HepG2 (cell line): ENCODE data around the gene LTB4R. TPM values are rescaled to one million over a fixed set of nuclear protein-coding genes. Genes with fewer than 3 reads are reported as not detected.

Experiments
- ATAC-seq: fragments of 200-7000 bp; cut with Tn5 transposase; 3 replicates; pipeline ENCODE4 v1.9.1; 2020; ENCODE audit warnings: mild to moderate bottlenecking, moderate library complexity
- BruUV-seq: library from RNA; stranded (reverse); fragments of 400-500 nt; replicated peaks from 2 replicates; lab custom pipeline; 2021; lab: Mats Ljungman, UMichigan
- CTCF ChIA-PET: fragments of 300-600 bp; formaldehyde crosslinking; extraction: SDS; loops from one replicate; lab custom pipeline; 2021; ENCODE audit warnings: low total read pairs, inconsistent platforms, low intra/inter-chr PET ratio; lab: Yijun Ruan, JAX
- POLR2A ChIA-PET: fragments of 350-600 bp; sonication (Branson Sonifier 250); formaldehyde crosslinking; loops from one replicate; lab custom pipeline; 2020; ENCODE audit warnings: antibody characterized with exemption, inconsistent platforms; lab: Yijun Ruan, JAX
- DNase-seq: peaks from one replicate; pipeline ENCODE4 v3.0.0-alpha.2; 2015; ENCODE audit warnings: low spot score
- FAIRE-seq: peaks from 3 replicates; lab custom pipeline; 2011; peaks lifted over from hg19 to GRCh38; lab: Jason Lieb, UNC
- H2AFZ ChIP-seq: one replicate; pipeline ENCODE4 v1.6.1; 2011; ENCODE audit warnings: low read length, inconsistent platforms
- H3K27ac ChIP-seq: fragments of 300-600 bp; 3 replicates; pipeline ENCODE4 v1.8.0; 2011; ENCODE audit warnings: mixed run types, mild to moderate bottlenecking, mixed read lengths, low read length, inconsistent platforms; ENCODE audit not compliant: insufficient read depth; ENCODE audit errors: extremely low read length
- H3K27me3 ChIP-seq, 2 experiments: fragments of 200-600 bp in 1 of 2; 2 replicates in 1 of 2; 3 replicates in 1 of 2; pipeline versions ENCODE4 v1.6.0 to v1.8.0; 2011; ENCODE audit warnings: low read length in 2 of 2, mild to moderate bottlenecking in 2 of 2, moderate library complexity in 2 of 2, inconsistent platforms in 1 of 2; ENCODE audit not compliant: insufficient read depth in 2 of 2, control insufficient read depth in 1 of 2
- H3K36me3 ChIP-seq, 2 experiments: fragments of 200-600 bp in 1 of 2; replicated peaks in 1 of 2; 2 replicates in 1 of 2; 3 replicates in 1 of 2; pipeline versions ENCODE4 v1.5.1 to v1.8.0; 2011; ENCODE audit warnings: low read length in 2 of 2, inconsistent platforms in 1 of 2; ENCODE audit not compliant: insufficient read depth in 2 of 2, control insufficient read depth in 1 of 2
- H3K4me1 ChIP-seq: 2 replicates; pipeline ENCODE4 v1.5.1; 2012; ENCODE audit warnings: low read length, inconsistent platforms; ENCODE audit not compliant: insufficient read depth
- H3K4me2 ChIP-seq: 2 replicates; pipeline ENCODE4 v1.6.0; 2011; ENCODE audit warnings: low read depth, low read length, inconsistent platforms
- H3K4me3 ChIP-seq, 3 experiments: fragments of 200-600 bp in 1 of 3; sonication (generic), shearing (Covaris generic) in 1 of 3; replicated peaks in 1 of 3; 2 replicates each; pipeline ENCODE4 v1.5.1; 2011 to 2016; ENCODE audit warnings: low read length in 3 of 3, inconsistent platforms in 2 of 3, low read depth in 2 of 3, mild to moderate bottlenecking in 2 of 3, control low read depth in 1 of 3, mixed read lengths in 1 of 3; ENCODE audit not compliant: insufficient read depth in 1 of 3
- H3K79me2 ChIP-seq: one replicate; pipeline ENCODE4 v1.6.1; 2011; ENCODE audit warnings: low read length, inconsistent platforms; ENCODE audit not compliant: insufficient read depth
- H3K9ac ChIP-seq: 2 replicates; pipeline ENCODE4 v1.6.0; 2011; ENCODE audit warnings: mild to moderate bottlenecking, low read depth, low read length, inconsistent platforms; ENCODE audit not compliant: insufficient read depth
- H3K9me3 ChIP-seq: 2 replicates; pipeline ENCODE4 v1.5.1; 2012; ENCODE audit warnings: mild to moderate bottlenecking, low read length
- H4K20me1 ChIP-seq: 2 replicates; pipeline ENCODE4 v1.6.0; 2011; ENCODE audit warnings: inconsistent platforms, mild to moderate bottlenecking, low read length, moderate library complexity; ENCODE audit not compliant: insufficient read depth
- GTF3A ChIP-seq: sonication (generic); formaldehyde crosslinking; conservative IDR thresholded peaks from 2 replicates; pipeline ENCODE4 v1.4.0; 2020; ENCODE audit warnings: mild to moderate bottlenecking, missing genetic modification reagents
- HNF4A ChIP-seq: sonication (generic); formaldehyde crosslinking; IDR thresholded peaks from 2 replicates; pipeline ENCODE4 v1.4.0; 2020; ENCODE audit warnings: missing genetic modification reagents
- KDM1A ChIP-seq: IDR thresholded peaks from 2 replicates; pipeline ENCODE4 v1.6.1; 2016; ENCODE audit warnings: missing compliant biosample characterization
- MTA1 ChIP-seq: sonication (generic); formaldehyde crosslinking; IDR thresholded peaks from 2 replicates; pipeline ENCODE4 v1.4.0; 2020; ENCODE audit warnings: missing genetic modification reagents, mild to moderate bottlenecking, borderline replicate concordance
- NONO ChIP-seq, 2 experiments: fragments of 450-650 bp in 1 of 2; sonication (generic) in 1 of 2; formaldehyde crosslinking in 1 of 2; IDR thresholded peaks in 1 of 2; conservative IDR thresholded peaks in 1 of 2; 2 replicates each; pipeline versions ENCODE4 v1.6.1 to v1.8.0; 2017 to 2022; ENCODE audit warnings: mild to moderate bottlenecking in 1 of 2, missing genetic modification reagents in 1 of 2, moderate library complexity in 1 of 2
- NR1H2 ChIP-seq: sonication (generic); formaldehyde crosslinking; IDR thresholded peaks from 2 replicates; pipeline ENCODE4 v1.8.1; 2022; ENCODE audit warnings: low read depth, missing genetic modification reagents, borderline replicate concordance
- NR2C2 ChIP-seq: sonication (generic); formaldehyde crosslinking; IDR thresholded peaks from 2 replicates; pipeline ENCODE4 v1.4.0; 2020; ENCODE audit warnings: missing genetic modification reagents, mild to moderate bottlenecking, moderate library complexity, borderline replicate concordance
- POLR2AphosphoS5 ChIP-seq: IDR thresholded peaks from 2 replicates; pipeline ENCODE4 v1.6.1; 2012; ENCODE audit warnings: low read depth, low read length
- POLR2G ChIP-seq: fragments of 200-400 bp; formaldehyde crosslinking; IDR thresholded peaks from 2 replicates; pipeline ENCODE4 v1.6.1; 2018; ENCODE audit warnings: mild to moderate bottlenecking, low read depth, low read length, moderate library complexity
- RARG ChIP-seq: sonication (generic); formaldehyde crosslinking; IDR thresholded peaks from 2 replicates; pipeline ENCODE4 v1.4.0; 2020; ENCODE audit warnings: low read depth, mild to moderate bottlenecking, missing genetic modification reagents
- ZBTB39 ChIP-seq: sonication (generic); formaldehyde crosslinking; IDR thresholded peaks from 2 replicates; pipeline ENCODE4 v1.5.0; 2020; ENCODE audit warnings: missing genetic modification reagents
- ZFX ChIP-seq: sonication (generic); formaldehyde crosslinking; IDR thresholded peaks from 2 replicates; pipeline ENCODE4 v1.4.0; 2020; ENCODE audit warnings: mild to moderate bottlenecking, low read depth, missing genetic modification reagents, moderate library complexity
- ZMYM4 ChIP-seq: sonication (generic); formaldehyde crosslinking; IDR thresholded peaks from 2 replicates; pipeline ENCODE4 v1.8.1; 2023; ENCODE audit warnings: mild to moderate bottlenecking, missing genetic modification reagents
- ZNF556 ChIP-seq: sonication (generic); formaldehyde crosslinking; IDR thresholded peaks from 2 replicates; pipeline ENCODE4 v1.4.0; 2020; ENCODE audit warnings: mild to moderate bottlenecking, missing genetic modification reagents, borderline replicate concordance
- ZNF629 ChIP-seq: sonication (generic); formaldehyde crosslinking; conservative IDR thresholded peaks from 2 replicates; pipeline ENCODE4 v1.5.0; 2020; ENCODE audit warnings: missing genetic modification reagents
- ZNF652 ChIP-seq: IDR thresholded peaks from 2 replicates; pipeline ENCODE4 v1.6.1; 2016; ENCODE audit warnings: low read depth, borderline replicate concordance
- ZNF713 ChIP-seq: sonication (generic); formaldehyde crosslinking; IDR thresholded peaks from 2 replicates; pipeline ENCODE4 v1.4.0; 2020; ENCODE audit warnings: mild to moderate bottlenecking, missing genetic modification reagents
- ZNF883 ChIP-seq: sonication (generic); formaldehyde crosslinking; IDR thresholded peaks from 2 replicates; pipeline ENCODE4 v1.5.1; 2020; ENCODE audit warnings: mild to moderate bottlenecking, missing genetic modification reagents; ENCODE audit errors: not compliant biosample characterization
- ZSCAN29 ChIP-seq: sonication (generic); formaldehyde crosslinking; conservative IDR thresholded peaks from 2 replicates; pipeline ENCODE4 v1.4.0; 2020; ENCODE audit warnings: mild to moderate bottlenecking, missing genetic modification reagents
- WGBS: methylation state at CpG from one replicate; pipeline ENCODE4 v1.1.6; 2017; ENCODE audit warnings: low lambda C conversion rate; 5-methylcytosine and 5-hydroxymethylcytosine counted together
- in situ Hi-C: cut with HindIII; loops from 2 replicates; pipeline ENCODE4 v1.10.0; 2017; ENCODE audit warnings: low pct_unique_long_range_greater_than_20kb; ENCODE audit not compliant: extremely low pct_ligation_motif_present
- intact Hi-C: fragments of 100-400 bp; cut with micrococcal nuclease; formaldehyde crosslinking; loops from one replicate; pipeline ENCODE4 v1.10.0; 2022; ENCODE audit not compliant: unreplicated experiment
- polyA plus RNA-seq, 8 experiments: library from polyadenylated mRNA; depleted of rRNA in 3 of 8; stranded (reverse) in 7 of 8; unstranded in 1 of 8; fragments of >200 nt; fragmentation: Illumina TruSeq in 4 of 8; extraction: Trizol in 4 of 8; gene quantifications; 2 replicates each; pipeline versions ENCODE4 v1.2.1 to v1.2.3, GENCODE V29; 2011 to 2016; ENCODE audit warnings: low read depth in 4 of 8, missing spikeins in 1 of 8, mixed read lengths in 1 of 8; ENCODE audit not compliant: insufficient read depth in 1 of 8
- total RNA-seq, 5 experiments: library from RNA; depleted of rRNA; stranded (reverse); fragments of >200 nt; fragmentation: Illumina TruSeq; extraction: Trizol; gene quantifications; 2 replicates each; pipeline ENCODE4 v1.2.3, GENCODE V29; 2016; ENCODE audit warnings: low read depth in 1 of 5
- TF ChIP-seq, protein P1 (sequence below): sonication (generic); formaldehyde crosslinking; IDR thresholded peaks from 2 replicates; pipeline ENCODE4 v1.8.1; 2023; ENCODE audit warnings: mild to moderate bottlenecking, inconsistent platforms, moderate library complexity, missing genetic modification reagents, borderline replicate concordance

The LTB4R gene
- total and polyA plus RNA-seq, 2 of the 13 experiments (the other 11 are each of a cell fraction or from before 2014, with no cell fraction given): 3.2 to 8.2 TPM

DNA sequence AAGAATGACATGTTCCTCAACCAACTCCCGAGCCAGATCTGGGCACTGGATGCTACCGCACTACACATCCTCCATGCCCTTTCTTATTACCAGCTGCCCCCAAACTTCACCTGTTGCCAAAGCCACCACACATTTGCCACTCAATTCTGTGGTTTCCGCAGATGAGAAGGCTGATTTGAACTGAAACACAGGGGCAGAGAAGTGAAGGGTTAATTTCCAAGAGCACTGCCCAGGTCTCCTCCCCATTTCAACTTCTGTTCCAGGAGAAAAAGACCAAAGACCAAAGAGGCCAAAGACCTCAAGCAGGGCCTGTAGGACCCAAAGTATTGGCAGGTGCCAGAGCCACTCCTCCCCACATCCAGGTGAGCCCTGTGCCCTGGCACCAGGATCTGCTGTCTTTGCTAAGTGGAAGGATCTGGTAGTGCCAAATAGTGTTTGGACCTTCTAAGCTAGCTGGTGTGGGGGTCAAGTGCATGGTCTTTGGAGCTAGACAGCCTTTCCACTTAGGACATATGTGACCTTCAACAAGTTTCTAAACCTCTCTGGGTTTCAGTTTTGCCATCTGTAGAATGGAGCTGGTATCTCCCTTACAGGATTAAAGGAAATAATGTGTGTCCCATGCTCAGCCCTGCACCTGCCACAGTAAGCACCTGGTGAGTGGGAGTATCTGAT, 19.7 kb upstream of the LTB4R start:
- H4K20me1 ChIP-seq: no peaks in the 10 kb centered on the region
- WGBS: 88% methylated on average over 3 of the region's 3 CpGs
- FAIRE-seq (no peak), DNase-seq (no peak), ATAC-seq (peak; percentile 18)
- H3K27ac ChIP-seq: no peak overlapping the region
- POLR2A ChIA-PET: interaction anchor here (1.0 to 24.7 kb wide), 7 partner anchors 7 to 130 kb away, joined by 3 to 850 read pairs (median 8); partner anchors contain the start of genes CHMP4A, DHRS1, GMPR2 and IRF9
- H3K4me3 ChIP-seq: no peak overlapping the region
- in situ Hi-C loops (no loop called here), intact Hi-C loops (loop anchor here (10.0 kb wide), 1 partner anchor 987 kb away; the partner anchor contains the start of genes BCL2L2 and PPP1R3E)
- no TSS peak for BruUV-seq
- H3K9me3 ChIP-seq: no peaks in the 10 kb centered on the region
- H3K9ac ChIP-seq: no peak overlapping the region
- no peak overlapping the region for H2AFZ ChIP-seq
- CTCF ChIA-PET: no interaction called here
- peaks cover 48 to 66% of the 10 kb centered on the region in 2 experiments for H3K36me3 ChIP-seq
- H3K4me2 ChIP-seq: no peak overlapping the region
- H3K4me1 ChIP-seq: peaks cover 13% of the 10 kb centered on the region
- no peaks in the 10 kb centered on the region for H3K27me3 ChIP-seq
- no peaks in the 10 kb centered on the region for H3K79me2 ChIP-seq
- TF ChIP-seq GTF3A (0 out of 2 replicates have a peak, but pooled peaks have one; percentile 43), ZNF556 (CRISPR knock-in tag) (0 out of 2 replicates have a peak, but pooled peaks have one; percentile 48), ZNF713 (CRISPR knock-in tag) (no peak), MTA1 (CRISPR knock-in tag) (0 out of 2 replicates have a peak, but pooled peaks have one; percentile 16), KDM1A (no peak), NONO (IDR thresholded peaks at IDR 0.05) (no peak), NONO (CRISPR knock-in tag; conservative IDR thresholded peaks at IDR 0.05) (peak; percentile 52; the same call in 1 of the 2 replicates), ZBTB39 (0 out of 2 replicates have a peak, but pooled peaks have one; percentile 34), ZFX (CRISPR knock-in tag) (0 out of 2 replicates have a peak, but pooled peaks have one; percentile 25), HNF4A (CRISPR knock-in tag) (peak; percentile 63; the same call in 1 of the 2 replicates), POLR2G (peak; percentile 23; the same call in 1 of the 2 replicates), ZNF629 (CRISPR knock-in tag) (peak; percentile 90), ZNF652 (CRISPR knock-in tag) (peak; percentile 91), ZNF883 (no peak), POLR2AphosphoS5 (peak; percentile 40; the same call in 1 of the 2 replicates), ZMYM4 (CRISPR knock-in tag) (0 out of 2 replicates have a peak, but pooled peaks have one; percentile 36), RARG (CRISPR knock-in tag) (no peak), ZSCAN29 (0 out of 2 replicates have a peak, but pooled peaks have one; percentile 38), NR2C2 (CRISPR knock-in tag) (no peak), NR1H2 (CRISPR knock-in tag) (no peak)
- TF ChIP-seq, protein P1, sequence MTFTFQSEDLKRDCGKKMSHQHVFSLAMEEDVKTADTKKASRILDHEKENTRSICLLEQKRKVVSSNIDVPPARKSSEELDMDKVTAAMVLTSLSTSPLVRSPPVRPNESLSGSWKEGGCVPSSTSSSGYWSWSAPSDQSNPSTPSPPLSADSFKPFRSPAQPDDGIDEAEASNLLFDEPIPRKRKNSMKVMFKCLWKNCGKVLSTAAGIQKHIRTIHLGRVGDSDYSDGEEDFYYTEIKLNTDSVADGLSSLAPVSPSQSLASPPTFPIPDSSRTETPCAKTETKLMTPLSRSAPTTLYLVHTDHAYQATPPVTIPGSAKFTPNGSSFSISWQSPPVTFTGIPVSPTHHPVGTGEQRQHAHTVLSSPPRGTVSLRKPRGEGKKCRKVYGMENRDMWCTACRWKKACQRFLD (CRISPR knock-in tag): 0 out of 2 replicates have a peak, but pooled peaks have one; percentile 30
